Measurements from ENCODE around the gene NPTXR. TPM values are rescaled to one million over a fixed set of nuclear protein-coding genes. Genes with fewer than 3 reads are reported as not detected.

Gene NPTXR
- polyA plus RNA-seq, 4 donors, result 0.22 to 5.3 (median 2.2) TPM

DNA sequence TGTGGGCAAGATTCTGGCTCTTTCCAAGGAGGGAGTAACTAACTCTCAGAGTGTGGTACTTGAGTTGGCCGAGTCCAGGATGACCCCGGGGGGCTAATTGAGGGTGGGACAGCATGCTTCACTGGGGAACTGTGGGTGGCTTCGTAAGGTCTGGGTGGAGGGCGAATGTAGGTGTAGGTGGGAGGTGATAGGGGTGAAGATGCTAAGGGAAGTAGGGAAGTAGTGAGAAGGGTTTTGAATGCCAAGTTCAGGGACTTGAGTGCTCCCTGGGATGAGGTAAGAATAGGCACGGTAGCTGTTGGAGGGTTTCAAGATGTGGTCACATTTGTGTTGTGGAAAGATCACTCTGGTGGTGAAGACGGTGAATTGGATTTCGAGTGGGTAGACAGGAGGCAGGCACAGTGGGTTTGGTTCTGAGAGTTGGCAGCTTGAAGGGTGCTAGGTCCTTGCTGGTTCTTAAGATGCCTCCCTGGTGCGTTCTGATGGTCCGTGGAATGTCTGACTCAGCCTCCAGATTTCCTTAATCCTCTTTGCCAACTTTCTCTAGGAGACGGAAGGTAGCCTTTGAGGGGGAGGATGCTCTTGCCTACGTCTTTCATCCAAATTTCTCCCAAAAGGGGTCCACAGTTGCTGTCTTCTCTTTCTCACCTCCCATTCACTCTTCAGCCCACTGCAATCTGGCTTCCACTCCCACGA, 47.4 kb downstream of the NPTXR start:
- peaks cover 0 to 8% of the 10 kb centered on the region in 2 donors for H3K9me3 ChIP-seq (ENCODE audit: control insufficient read depth in 2 of 2, insufficient read depth in 1 of 2, low read depth in 1 of 2, low read length in 1 of 2)
- FAIRE-seq (no peak), DNase-seq (no peak)
- no peak overlapping the region for H3K27ac ChIP-seq (ENCODE audit: low read depth in 1 of 3, low read length in 2 of 3)
- peaks cover 0 to 26% (median 2%) of the 10 kb centered on the region in 3 donors for H3K27me3 ChIP-seq (ENCODE audit: control insufficient read depth in 3 of 3, insufficient read depth in 3 of 3, low read length in 3 of 3)
- no peak overlapping the region for H3K4me3 ChIP-seq (ENCODE audit: low read depth in 1 of 3, low read length in 3 of 3)
- 82 to 84% (median 84%) methylated on average over 12 of the region's 12 CpGs for WGBS, 3 donors
- peaks cover 0 to 10% (median 3%) of the 10 kb centered on the region in 3 donors for H3K4me1 ChIP-seq (ENCODE audit: control insufficient read depth in 3 of 3, insufficient read depth in 2 of 3, low read depth in 1 of 3, low read length in 2 of 3)
- H3K36me3 ChIP-seq (ENCODE audit: control insufficient read depth in 3 of 3, insufficient read depth in 2 of 3, low read depth in 1 of 3, low read length in 3 of 3), result no peaks in the 10 kb centered on the region

DNA sequence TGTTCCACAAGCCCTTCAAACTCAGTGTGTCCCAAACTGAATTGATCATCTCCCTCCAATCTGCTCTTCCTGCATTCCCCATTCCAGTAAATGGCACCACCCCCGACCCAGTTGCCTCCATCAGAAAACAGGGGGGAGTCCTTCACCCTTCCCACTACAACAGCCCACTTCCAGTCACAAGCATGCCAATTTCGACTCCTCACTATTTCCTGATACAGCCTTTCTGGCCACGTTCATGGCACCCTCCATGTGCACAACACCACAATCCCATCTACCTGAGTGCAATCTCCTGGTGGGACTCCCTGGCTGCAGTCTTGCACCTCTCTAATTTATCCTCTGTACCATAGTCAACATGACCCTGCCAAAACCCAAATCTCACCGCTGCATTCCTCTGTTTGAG, 48.3 kb downstream of the NPTXR start:
- no peak overlapping the region for H3K4me3 ChIP-seq (ENCODE audit: low read depth in 1 of 3, low read length in 3 of 3)
- FAIRE-seq (no peak), DNase-seq (no peak)
- 62 to 68% (median 63%) methylated on average over 4 of the region's 4 CpGs for WGBS, 3 donors
- H3K9me3 ChIP-seq (ENCODE audit: control insufficient read depth in 2 of 2, insufficient read depth in 1 of 2, low read depth in 1 of 2, low read length in 1 of 2), result peaks cover 0 to 8% of the 10 kb centered on the region in 2 donors
- peaks cover 0 to 21% (median 2%) of the 10 kb centered on the region in 3 donors for H3K27me3 ChIP-seq (ENCODE audit: control insufficient read depth in 3 of 3, insufficient read depth in 3 of 3, low read length in 3 of 3)
- H3K27ac ChIP-seq (ENCODE audit: low read depth in 1 of 3, low read length in 2 of 3), result no peak overlapping the region
- H3K4me1 ChIP-seq (ENCODE audit: control insufficient read depth in 3 of 3, insufficient read depth in 2 of 3, low read depth in 1 of 3, low read length in 2 of 3), result peaks cover 0 to 10% (median 3%) of the 10 kb centered on the region in 3 donors
- no peaks in the 10 kb centered on the region for H3K36me3 ChIP-seq (ENCODE audit: control insufficient read depth in 3 of 3, insufficient read depth in 2 of 3, low read depth in 1 of 3, low read length in 3 of 3)

GRCh38 chr22:38793721-38794466, 49.9 kb downstream of the NPTXR start, which contains the start of gene DNAL4:
Gene DNAL4 (minus strand): TSS chr22:38794143. CDS start chr22:38782731, 11,412 bp downstream.
- H3K4me3 ChIP-seq (ENCODE audit: low read depth in 1 of 3, low read length in 3 of 3), result peak within 1 kb of the TSS; percentile 69 to 90 (median 70)
- 1% methylated on average over 37 to 47 of the region's 47 CpGs for WGBS, 3 donors
- H3K9me3 ChIP-seq (ENCODE audit: control insufficient read depth in 2 of 2, insufficient read depth in 1 of 2, low read depth in 1 of 2, low read length in 1 of 2), result no peaks in the 10 kb centered on the region
- peaks cover 0 to 13% (median 0%) of the 10 kb centered on the region in 3 donors for H3K36me3 ChIP-seq (ENCODE audit: control insufficient read depth in 3 of 3, insufficient read depth in 2 of 3, low read depth in 1 of 3, low read length in 3 of 3)
- H3K4me1 ChIP-seq (ENCODE audit: control insufficient read depth in 3 of 3, insufficient read depth in 2 of 3, low read depth in 1 of 3, low read length in 2 of 3), result peaks cover 0 to 10% (median 3%) of the 10 kb centered on the region in 3 donors
- FAIRE-seq (peak; percentile 26), DNase-seq (peak; percentile 98 to 99)
- H3K27me3 ChIP-seq (ENCODE audit: control insufficient read depth in 3 of 3, insufficient read depth in 3 of 3, low read length in 3 of 3), result peaks cover 0 to 11% (median 2%) of the 10 kb centered on the region in 3 donors
- H3K27ac ChIP-seq (ENCODE audit: low read depth in 1 of 3, low read length in 2 of 3), result peak within 1 kb of the TSS; percentile 27 to 77 (median 61)

DNA sequence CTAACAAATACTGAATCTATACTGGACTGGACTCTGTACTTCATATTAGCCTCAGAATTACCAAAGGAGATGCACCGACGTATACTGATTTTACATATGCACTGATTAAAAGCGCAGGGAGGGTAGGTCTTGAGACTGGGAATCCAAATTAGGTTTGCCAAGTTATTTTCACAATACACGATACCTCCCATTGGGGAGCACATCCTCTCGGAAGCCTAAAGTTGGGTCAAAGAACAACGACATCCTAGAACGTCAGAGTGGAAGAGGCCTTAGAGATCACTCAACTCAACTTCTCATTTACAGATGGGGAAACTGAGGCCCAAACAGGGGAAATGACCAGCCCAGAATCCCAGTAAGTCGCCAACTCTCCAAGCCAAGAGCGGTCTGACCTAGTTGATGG, 50.5 kb downstream of the NPTXR start:
- H3K9me3 ChIP-seq (ENCODE audit: control insufficient read depth in 2 of 2, insufficient read depth in 1 of 2, low read depth in 1 of 2, low read length in 1 of 2), result no peaks in the 10 kb centered on the region
- WGBS, 3 donors, result 9 to 23% (median 11%) methylated on average over 9 of the region's 9 CpGs
- peaks cover 0 to 9% (median 0%) of the 10 kb centered on the region in 3 donors for H3K27me3 ChIP-seq (ENCODE audit: control insufficient read depth in 3 of 3, insufficient read depth in 3 of 3, low read length in 3 of 3)
- FAIRE-seq (no peak), DNase-seq (peak in 1 of 2 donors; percentile 51)
- peaks cover 0 to 10% (median 3%) of the 10 kb centered on the region in 3 donors for H3K4me1 ChIP-seq (ENCODE audit: control insufficient read depth in 3 of 3, insufficient read depth in 2 of 3, low read depth in 1 of 3, low read length in 2 of 3)
- H3K36me3 ChIP-seq (ENCODE audit: control insufficient read depth in 3 of 3, insufficient read depth in 2 of 3, low read depth in 1 of 3, low read length in 3 of 3), result peaks cover 0 to 13% (median 0%) of the 10 kb centered on the region in 3 donors
- H3K4me3 ChIP-seq (ENCODE audit: low read depth in 1 of 3, low read length in 3 of 3), result peak overlapping the region; percentile 69 to 90 (median 70)
- H3K27ac ChIP-seq (ENCODE audit: low read depth in 1 of 3, low read length in 2 of 3), result peak overlapping the region; percentile 27 to 77 (median 61)

DNA sequence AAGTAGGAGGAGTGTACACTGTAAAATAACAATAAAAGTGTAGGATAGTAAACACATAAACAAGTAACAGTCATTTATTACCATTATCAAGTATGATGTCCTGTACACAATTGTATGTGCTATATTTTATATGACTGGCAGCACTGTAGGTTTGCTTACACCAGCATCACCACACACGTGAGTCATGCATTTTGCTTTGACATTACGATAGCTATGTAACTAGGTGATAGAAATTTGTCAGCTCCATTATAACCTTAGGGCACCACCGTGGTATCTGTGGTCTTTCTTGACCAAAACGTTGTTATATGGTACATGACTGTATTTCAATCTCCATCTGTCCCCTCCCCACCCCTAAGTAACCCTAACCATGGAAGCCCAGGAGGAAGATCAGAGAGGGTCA, 51.0 kb downstream of the NPTXR start:
- Histone ChIP-seq H3K36me3 (ENCODE audit: control insufficient read depth in 3 of 3, insufficient read depth in 2 of 3, low read depth in 1 of 3, low read length in 3 of 3) (peaks cover 0 to 15% (median 0%) of the 10 kb centered on the region in 3 donors), H3K4me1 (ENCODE audit: control insufficient read depth in 3 of 3, insufficient read depth in 2 of 3, low read depth in 1 of 3, low read length in 2 of 3) (peaks cover 0 to 13% (median 3%) of the 10 kb centered on the region in 3 donors), H3K27ac (ENCODE audit: low read depth in 1 of 3, low read length in 2 of 3) (peak overlapping the region in 1 of 3 donors; percentile 61), H3K9me3 (ENCODE audit: control insufficient read depth in 2 of 2, insufficient read depth in 1 of 2, low read depth in 1 of 2, low read length in 1 of 2) (no peaks in the 10 kb centered on the region), H3K4me3 (ENCODE audit: low read depth in 1 of 3, low read length in 3 of 3) (peak overlapping the region in 1 of 3 donors; percentile 70), H3K27me3 (ENCODE audit: control insufficient read depth in 3 of 3, insufficient read depth in 3 of 3, low read length in 3 of 3) (peaks cover 0 to 9% (median 0%) of the 10 kb centered on the region in 3 donors)
- DNase-seq (no peak), FAIRE-seq (no peak)
- 46 to 59% (median 56%) methylated on average over 4 of the region's 4 CpGs for WGBS, 3 donors

GRCh38 chr22:38789606-38790005, 54.2 kb downstream of the NPTXR start:
- Histone ChIP-seq H3K27ac (ENCODE audit: low read depth in 1 of 3, low read length in 2 of 3) (no peak overlapping the region), H3K9me3 (ENCODE audit: control insufficient read depth in 2 of 2, insufficient read depth in 1 of 2, low read depth in 1 of 2, low read length in 1 of 2) (no peaks in the 10 kb centered on the region), H3K27me3 (ENCODE audit: control insufficient read depth in 3 of 3, insufficient read depth in 3 of 3, low read length in 3 of 3) (no peaks in the 10 kb centered on the region), H3K36me3 (ENCODE audit: control insufficient read depth in 3 of 3, insufficient read depth in 2 of 3, low read depth in 1 of 3, low read length in 3 of 3) (peaks cover 0 to 29% (median 0%) of the 10 kb centered on the region in 3 donors), H3K4me1 (ENCODE audit: control insufficient read depth in 3 of 3, insufficient read depth in 2 of 3, low read depth in 1 of 3, low read length in 2 of 3) (peaks cover 0 to 15% (median 3%) of the 10 kb centered on the region in 3 donors), H3K4me3 (ENCODE audit: low read depth in 1 of 3, low read length in 3 of 3) (no peak overlapping the region)
- WGBS, 3 donors, result 88 to 93% (median 93%) methylated on average over 4 of the region's 4 CpGs
- FAIRE-seq (no peak), DNase-seq (no peak)

DNA sequence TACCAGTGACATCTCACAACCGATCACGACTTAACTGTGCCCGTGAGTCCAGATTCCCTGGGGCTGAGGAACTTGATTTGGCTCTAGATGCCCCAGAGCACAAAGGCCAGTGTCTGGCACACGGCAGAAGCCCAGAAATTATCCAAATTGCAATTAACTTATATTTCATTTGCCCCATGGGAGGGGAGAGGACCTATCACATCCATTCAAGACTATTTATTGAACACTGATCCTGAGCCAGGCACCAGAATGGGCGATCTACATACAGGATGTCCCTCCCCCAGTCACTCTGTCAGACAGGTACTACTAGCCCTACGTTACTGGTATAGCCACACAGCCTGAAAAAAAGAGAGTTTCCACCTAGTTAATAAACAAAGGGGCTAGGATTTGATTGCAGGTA, 55.0 kb downstream of the NPTXR start:
- Histone ChIP-seq H3K4me1 (ENCODE audit: control insufficient read depth in 3 of 3, insufficient read depth in 2 of 3, low read depth in 1 of 3, low read length in 2 of 3) (peaks cover 0 to 11% (median 3%) of the 10 kb centered on the region in 3 donors), H3K4me3 (ENCODE audit: low read depth in 1 of 3, low read length in 3 of 3) (no peak overlapping the region), H3K36me3 (ENCODE audit: control insufficient read depth in 3 of 3, insufficient read depth in 2 of 3, low read depth in 1 of 3, low read length in 3 of 3) (peaks cover 0 to 29% (median 0%) of the 10 kb centered on the region in 3 donors), H3K27me3 (ENCODE audit: control insufficient read depth in 3 of 3, insufficient read depth in 3 of 3, low read length in 3 of 3) (no peaks in the 10 kb centered on the region), H3K9me3 (ENCODE audit: control insufficient read depth in 2 of 2, insufficient read depth in 1 of 2, low read depth in 1 of 2, low read length in 1 of 2) (no peaks in the 10 kb centered on the region), H3K27ac (ENCODE audit: low read depth in 1 of 3, low read length in 2 of 3) (peak overlapping the region in 2 of 3 donors; percentile 21 to 75)
- DNase-seq (no peak), FAIRE-seq (no peak)
- 25 to 50% (median 38%) methylated on average over 6 of the region's 6 CpGs for WGBS, 3 donors

Data from small intestine (tissue), 7 donors.